GM21723 (cell line): ENCODE data around the gene PCDH9.

Source experiments
- ATAC-seq: cut with Tn5 transposase; IDR thresholded peaks from one replicate; pipeline ENCODE4 v1.9.1; 2021; ENCODE audit warnings: mild to moderate bottlenecking, moderate library complexity; ENCODE audit not compliant: unreplicated experiment

The PCDH9 gene

GRCh38 chr13:66855131-66855530, 375.0 kb downstream of the PCDH9 start:
- no peak for ATAC-seq

- ATAC-seq: no peak
Observed at GRCh38 chr13:66853564-66853963, 376.6 kb downstream of the PCDH9 start.

DNA sequence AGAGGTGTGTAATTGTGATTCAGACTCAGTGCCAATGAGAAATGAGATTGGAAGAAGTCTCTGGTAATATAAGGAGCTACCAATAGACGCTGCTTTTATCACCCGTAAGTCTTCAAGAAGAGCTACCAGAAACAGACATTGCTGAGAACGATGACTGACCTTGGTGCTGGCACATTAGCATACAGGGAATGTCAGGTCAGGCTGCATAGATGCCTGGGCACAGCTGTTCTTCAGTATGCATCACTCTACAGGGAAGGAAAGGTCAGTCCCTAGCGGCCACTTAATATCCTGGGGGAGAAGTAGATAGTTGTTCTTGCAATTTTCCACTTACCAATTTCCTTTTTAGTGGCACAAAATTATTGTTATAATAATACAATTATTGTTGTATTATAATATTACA, 380.4 kb downstream of the PCDH9 start:
- no peak for ATAC-seq

DNA sequence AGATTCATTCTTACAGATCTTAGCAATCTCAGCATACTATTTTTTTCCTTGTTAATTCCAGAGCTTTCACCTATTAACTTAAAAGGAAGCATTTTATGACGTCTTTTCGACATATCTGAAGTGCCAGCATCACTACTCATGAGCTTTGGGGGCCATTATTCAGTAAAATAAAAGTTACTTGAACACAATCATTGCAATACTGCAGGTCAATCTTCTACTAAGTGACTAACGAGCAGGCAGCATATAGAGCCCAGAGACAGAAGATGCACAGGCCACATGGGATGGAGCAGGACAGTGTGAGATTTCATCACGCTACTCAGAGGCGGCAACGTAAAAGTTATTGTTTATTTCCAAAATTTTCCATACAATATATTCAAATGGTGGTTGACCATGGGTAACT, 382.6 kb downstream of the PCDH9 start:
- ATAC-seq: no peak

DNA sequence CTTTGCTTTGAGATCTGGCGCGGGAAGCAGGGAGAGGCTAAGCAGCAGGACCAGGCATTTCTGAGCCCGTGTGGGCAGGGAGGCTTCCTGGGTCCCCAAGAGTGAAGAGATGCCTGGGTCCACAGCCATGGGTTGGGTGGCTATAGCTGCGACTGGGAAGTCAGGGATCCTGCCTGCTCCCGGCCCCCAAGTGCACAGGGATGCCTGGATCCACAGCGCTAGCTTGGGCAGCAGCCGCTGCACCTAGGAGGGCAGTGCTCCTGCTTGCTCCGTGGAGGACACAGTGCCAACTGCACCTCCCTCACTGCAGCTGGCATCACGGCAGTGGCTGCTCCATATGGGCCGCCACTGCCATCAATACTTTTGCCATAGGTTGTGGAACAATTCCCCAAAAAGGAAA, 384.7 kb downstream of the PCDH9 start:
- ATAC-seq: no peak

GRCh38 chr13:66844933-66845332, 385.2 kb downstream of the PCDH9 start:
- no peak for ATAC-seq

DNA sequence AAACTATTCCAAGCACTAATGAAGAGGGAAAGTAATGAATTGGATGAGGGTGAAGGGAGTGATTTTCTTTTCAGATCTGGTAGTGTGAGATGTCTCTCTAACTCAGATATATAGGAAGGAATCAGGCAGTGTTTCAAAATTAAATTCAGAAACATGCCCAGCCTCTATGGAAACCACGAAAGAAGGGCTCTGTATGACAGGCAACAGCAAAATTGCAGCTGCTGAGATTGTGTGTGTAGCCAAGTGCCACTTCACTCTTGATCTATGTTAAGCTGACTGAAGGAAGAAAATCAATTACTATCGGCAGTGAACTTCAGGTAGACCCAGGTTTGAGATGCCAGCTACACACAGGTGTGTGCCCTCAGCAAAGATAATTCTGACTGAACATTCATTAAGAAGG, 387.4 kb downstream of the PCDH9 start:
- ATAC-seq: no peak

DNA sequence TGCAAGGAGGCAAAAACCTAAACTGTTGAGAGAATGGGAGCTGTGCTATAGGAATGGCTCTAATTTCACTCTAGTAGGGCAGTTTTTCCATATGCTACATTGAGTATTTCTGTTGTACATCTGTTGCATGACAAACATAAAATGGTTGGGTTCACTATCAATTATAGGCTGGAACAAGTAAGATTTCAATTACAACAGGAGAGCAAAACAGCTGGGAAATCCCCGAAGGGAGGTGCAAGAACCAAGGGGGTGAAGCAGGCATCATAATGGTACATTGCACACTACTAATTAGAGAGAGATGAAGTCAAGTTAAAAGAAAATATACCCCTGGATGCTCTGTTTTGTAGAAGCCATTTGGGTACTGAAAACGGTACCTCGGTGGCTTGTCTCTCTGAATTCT, 389.5 kb downstream of the PCDH9 start:
- ATAC-seq: no peak

GRCh38 chr13:66837246-66837645, 392.9 kb downstream of the PCDH9 start:
- ATAC-seq: no peak

- no peak for ATAC-seq
Observed at GRCh38 chr13:66835040-66835628, 395.0 kb downstream of the PCDH9 start.

DNA sequence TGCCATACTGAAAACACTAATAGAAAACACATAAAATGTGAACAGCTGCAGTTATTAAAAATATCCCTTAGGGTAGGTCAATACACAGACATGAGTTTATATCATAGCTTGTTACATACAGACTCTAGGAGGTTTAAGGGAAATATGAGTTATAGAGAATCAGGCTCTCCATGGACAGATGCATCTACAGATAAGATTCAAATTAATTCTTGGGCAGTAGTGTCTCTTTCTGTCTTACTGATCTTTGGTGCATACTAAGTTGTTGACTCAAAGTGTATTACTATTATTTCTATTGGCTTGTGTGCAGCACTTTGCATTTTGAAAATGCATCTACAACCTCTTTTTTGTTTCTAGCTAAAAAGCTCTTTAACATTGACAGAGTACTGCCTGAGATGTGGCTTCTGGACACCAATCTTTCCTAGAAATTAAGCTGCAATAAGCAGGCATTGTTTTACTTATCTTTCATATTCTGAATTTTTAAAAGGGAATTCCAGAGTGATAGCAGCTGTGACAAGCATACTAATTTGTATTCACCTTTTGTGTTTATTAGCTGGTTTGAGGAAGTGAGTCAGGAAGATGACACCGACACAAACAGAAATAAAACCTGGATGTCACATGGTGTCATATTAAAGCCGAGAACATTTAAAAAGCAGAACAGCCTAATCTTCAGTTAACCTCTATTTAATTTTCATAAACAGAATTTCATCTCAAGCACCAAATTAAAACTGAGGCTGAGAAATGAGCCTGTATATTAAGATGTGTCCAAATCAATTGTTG, 399.0 kb downstream of the PCDH9 start:
- no peak for ATAC-seq

DNA sequence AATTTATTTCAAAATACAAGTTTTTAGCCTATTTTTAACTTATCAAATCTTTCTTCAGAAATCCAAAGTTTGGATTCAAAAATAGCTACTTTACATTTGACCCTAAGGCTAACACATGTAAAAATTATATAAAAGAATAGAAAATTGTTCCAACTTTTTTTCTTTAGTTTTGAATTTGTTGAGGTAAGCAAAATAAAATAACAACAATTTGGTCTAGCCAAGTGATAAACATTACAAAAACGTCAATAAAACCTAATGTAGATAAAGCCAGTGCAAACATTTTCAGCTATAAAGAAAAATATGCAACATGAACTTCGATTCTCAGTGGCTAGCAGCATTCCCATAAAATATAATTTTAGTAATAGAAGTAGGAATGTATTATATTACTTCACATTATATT, 400.3 kb downstream of the PCDH9 start:
- no peak for ATAC-seq

- no peak for ATAC-seq
Observed at GRCh38 chr13:66826398-66826797, 403.7 kb downstream of the PCDH9 start.

DNA sequence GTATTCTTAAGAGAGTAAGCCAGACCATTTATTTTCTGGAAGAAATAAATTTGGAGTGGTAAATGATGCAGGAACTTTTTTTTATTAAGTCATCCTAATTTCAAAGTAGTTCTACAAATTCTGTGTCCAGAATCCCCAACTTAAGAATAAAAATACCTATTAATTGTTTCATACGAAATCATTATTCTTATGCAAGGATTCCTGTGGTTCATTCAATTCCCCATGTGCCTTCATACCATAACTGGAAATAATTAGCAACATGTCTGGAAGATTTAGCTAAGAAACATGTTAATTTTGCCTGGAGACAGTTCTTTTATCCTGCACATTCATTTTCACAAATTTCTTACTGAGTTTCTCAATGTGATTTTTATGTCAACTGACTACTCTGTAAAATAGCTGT, 408.6 kb downstream of the PCDH9 start:
- no peak for ATAC-seq

GRCh38 chr13:66811455-66811854, 418.7 kb downstream of the PCDH9 start:
- ATAC-seq: no peak

DNA sequence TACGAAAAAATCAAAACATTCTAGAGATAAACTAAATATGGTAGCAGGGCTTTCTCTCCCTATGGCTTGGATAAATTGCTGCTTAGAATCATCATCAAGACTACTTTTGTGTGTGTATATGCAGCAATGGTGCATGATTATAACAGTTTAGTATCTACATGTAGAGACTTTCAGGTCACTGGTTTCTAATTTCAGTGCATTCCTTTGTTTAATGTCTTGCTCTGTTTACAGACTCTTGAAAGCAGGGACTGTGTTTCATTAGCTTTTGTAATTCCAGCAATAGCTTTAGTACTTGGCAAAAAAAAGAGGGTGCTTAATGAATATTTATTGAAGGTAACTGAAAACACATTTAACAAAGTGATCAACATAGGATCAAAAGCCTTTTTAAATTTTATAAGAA, 420.7 kb downstream of the PCDH9 start:
- no peak for ATAC-seq

DNA sequence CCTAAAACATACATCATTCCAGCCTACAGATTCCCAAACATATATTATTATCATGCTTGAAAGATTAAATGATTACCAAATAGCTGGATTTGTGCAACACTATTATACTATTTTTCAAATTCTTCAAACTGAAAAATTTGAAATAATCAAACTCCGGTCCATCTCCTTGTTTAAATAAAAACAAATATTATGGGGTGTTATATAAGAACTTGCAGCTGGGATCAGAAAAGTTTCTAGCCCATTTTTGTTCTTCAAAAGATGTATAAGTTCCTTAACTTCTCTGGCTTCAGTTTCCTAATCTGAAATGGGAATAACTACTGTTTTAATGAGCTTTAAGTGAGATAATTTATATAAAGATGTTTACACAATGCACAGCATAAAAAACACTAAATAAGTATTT, 422.9 kb downstream of the PCDH9 start:
- no peak for ATAC-seq

DNA sequence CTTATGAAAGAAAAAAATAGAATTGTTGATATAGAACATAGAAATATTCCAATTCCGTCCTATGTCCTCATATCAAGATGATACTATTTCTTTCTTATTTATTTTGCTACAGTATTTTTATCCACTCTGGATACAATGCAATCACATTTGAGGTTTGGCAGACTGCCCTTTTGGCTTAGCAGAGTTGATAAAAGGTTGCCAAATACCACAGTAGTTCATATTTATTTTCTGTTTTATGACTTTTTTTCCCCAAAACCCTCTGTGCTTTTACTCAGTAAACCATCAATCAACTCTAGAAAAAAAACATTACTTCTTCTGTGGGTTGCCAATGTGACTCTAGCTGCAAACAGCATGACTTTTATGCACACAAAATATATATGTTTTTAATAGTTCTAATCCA, 424.5 kb downstream of the PCDH9 start:
- ATAC-seq: no peak

- no peak for ATAC-seq
Observed at GRCh38 chr13:66803808-66804456, 426.2 kb downstream of the PCDH9 start.

DNA sequence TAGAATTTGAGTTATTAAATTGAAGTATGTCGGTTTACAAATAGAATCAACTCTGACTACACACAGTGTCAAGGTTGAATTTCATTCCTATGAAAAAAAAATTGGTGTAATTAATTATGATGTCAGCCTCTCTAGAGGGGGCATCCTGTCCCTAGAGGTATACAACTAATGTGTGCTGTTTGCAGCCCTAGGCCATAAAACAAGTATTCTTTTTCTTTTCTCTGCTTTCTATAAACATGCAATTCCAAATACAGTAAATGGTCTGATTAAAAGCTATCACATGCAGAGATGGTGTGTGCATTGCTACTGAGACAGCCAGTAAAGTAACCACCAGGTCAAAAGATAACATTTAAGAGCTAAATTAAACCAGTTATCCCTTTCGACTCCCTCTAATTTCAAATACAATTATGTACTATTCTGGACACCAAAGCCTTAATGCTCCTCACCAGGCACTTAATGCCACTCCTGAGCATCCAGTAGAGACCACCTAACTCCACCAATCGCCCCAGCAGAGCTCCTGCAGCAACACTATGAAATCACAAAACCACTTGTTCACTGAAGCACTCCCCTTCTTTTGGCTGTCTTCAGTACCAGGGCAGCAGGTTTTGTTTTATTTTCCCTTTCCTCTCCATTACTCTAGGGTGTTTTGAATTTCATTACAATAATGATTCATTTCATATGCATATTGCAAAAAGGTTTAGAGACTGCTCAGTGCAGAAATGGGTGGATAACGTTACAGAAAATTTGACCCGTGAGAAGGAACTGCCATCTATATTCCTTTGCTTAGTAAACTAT, 426.9 kb downstream of the PCDH9 start:
- ATAC-seq: no peak

DNA sequence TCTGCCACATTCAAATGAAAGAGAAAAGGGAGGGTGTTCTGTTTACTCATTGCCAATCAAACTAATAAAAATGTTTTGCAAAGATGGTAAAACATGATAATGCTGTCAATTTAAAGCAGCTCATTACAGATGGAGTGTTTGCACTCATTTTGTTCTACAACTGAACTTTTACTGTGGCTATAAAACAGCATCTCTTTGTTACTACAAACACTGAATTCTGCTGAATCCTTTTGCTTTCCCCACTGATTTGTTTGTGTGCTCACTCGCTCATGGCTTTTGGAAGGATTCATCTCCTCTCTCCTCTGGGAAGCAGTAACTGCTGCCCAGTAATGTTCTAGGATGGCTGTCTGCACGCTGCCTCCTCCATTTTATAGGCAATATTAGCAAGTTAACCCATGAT, 434.5 kb downstream of the PCDH9 start:
- no peak for ATAC-seq
